ENCODE results near the gene ZNF775.

DNA sequence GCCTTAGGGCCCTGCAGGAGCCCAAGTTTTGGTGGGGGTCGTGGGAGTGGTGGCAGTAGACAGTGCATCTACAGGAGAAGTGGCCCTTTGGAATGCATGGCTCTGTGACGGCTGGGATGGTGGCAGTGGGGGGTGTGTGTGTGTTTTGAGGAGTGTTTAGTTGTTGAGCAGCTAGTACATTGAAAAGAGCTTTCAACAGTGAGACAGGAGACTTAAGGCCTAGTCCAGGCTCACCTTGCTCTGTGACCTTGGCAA lies 27.1 kb downstream of the ZNF775 start:
- TF ChIP-seq CTCF (optimal IDR thresholded peaks at IDR 0.05 in 1 of 3, IDR thresholded peaks at IDR 0.05 in 1 of 3, conservative IDR thresholded peaks at IDR 0.05 in 1 of 3; ENCODE audit: extremely low read depth in 1 of 3, insufficient read depth in 2 of 3, low read length in 3 of 3) = no peak
- TF ChIP-seq EZH2 (IDR thresholded peaks at IDR 0.05; ENCODE audit: low read length) = no peak

All from keratinocyte (primary cell).